GM18505 (cell line): ENCODE measurements around the gene ALDH1A3.

Experiments used
- ATAC-seq: cut with Tn5 transposase; IDR thresholded peaks from one replicate; pipeline ENCODE4 v1.9.1; 2021; ENCODE audit not compliant: unreplicated experiment
- POLR2A ChIP-seq: IDR thresholded peaks from 4 replicates; pipeline ENCODE4 v1.6.1; 2011; ENCODE audit warnings: borderline replicate concordance; ENCODE audit not compliant: insufficient read depth, insufficient read length; ENCODE audit errors: extremely low read depth

Gene ALDH1A3

GRCh38 chr15:100866386-100867330 lies 13.0 kb upstream of the ALDH1A3 start:
- TF ChIP-seq POLR2A = no peak
- no peak for ATAC-seq

DNA sequence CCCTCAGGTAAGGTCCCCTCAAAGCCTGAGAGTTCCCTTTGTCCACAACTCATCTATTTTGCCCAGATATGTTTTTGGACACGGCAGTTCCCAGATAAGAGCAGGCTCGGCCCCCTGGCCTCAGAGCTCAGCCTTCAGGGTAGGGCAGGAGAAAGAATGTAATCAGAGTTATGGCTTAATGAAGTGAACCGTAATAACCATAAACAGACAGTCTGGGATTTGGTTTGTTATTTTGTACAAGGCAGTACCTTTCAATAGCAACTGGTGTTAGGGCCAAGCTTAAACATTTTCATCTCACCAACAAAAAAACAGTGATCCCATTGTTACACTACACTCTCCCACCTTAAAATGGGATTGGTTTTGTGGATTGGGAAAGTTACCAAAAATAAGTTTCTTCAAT lies 12.2 kb upstream of the ALDH1A3 start:
- ATAC-seq = no peak
- no peak for TF ChIP-seq POLR2A

- no peak for TF ChIP-seq POLR2A
- ATAC-seq = no peak
Observed at GRCh38 chr15:100869151-100869999, 10.3 kb upstream of the ALDH1A3 start.

GRCh38 chr15:100873029-100873677 lies 6.5 kb upstream of the ALDH1A3 start:
- ATAC-seq = no peak
- TF ChIP-seq POLR2A = no peak

- no peak for TF ChIP-seq POLR2A
- ATAC-seq = no peak
Observed at GRCh38 chr15:100875495-100875894, 4.1 kb upstream of the ALDH1A3 start.

DNA sequence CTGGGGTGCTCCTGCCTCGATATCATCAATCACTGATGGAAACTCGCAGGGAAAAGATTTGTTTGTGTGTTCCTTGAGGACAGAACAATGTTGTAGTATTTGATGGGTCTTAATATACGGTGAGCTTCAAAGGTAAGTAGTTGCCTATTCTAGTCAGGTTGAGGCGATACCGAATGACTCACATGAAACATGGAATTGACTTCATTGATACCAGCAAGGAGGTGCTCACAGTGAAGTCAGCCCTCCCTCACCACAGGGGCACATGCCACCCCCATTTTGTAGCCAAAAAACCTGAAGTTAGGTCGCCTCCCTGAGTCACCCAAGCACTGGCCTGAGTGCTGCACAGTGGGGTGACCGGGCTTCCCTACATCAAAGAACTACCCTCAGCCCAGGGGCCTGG lies 3.7 kb upstream of the ALDH1A3 start:
- no peak for TF ChIP-seq POLR2A
- ATAC-seq = no peak

DNA sequence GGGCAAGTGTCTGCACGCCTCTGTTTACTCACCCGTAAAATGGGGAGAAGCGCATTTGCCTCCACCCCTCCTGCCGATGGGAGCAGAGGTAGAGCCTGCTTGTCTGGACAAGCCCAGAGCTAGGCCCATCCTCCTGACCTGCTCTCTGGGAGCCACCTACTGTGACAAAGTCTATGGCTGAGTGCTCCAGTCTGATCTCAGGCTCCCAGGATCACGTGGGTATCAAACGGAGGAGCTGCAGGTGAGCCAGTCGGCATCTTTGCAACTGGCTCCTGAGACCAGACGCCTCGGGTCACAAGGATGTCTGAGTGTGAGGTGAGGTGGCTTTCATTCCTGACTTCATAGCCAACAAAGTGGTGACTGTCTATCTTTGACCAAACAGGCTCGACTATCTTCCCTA lies 2.1 kb upstream of the ALDH1A3 start:
- no peak for TF ChIP-seq POLR2A
- ATAC-seq = no peak

DNA sequence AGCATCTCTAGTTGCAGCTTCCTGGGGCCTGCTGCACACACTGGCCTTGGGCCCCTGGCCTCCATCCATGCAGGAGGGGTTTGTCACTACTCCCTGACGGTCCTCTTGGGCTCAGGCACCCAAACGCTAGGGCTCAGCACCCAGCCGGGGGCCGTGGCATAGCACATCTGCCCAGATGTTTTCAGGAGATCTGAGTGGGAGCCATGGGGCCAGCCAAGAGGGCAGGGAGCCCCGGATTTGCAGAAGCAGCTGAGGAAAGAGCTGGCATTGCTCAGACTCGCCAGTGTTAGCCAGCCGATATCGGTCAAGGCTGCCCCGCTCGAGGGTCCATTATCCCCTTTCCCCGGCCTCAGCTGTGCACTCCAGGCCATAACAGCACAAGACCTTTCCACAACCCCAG lies 1.5 kb upstream of the ALDH1A3 start:
- ATAC-seq = no peak
- TF ChIP-seq POLR2A = no peak

- no peak for TF ChIP-seq POLR2A
- no peak for ATAC-seq
Observed at GRCh38 chr15:100878648-100879047, 983 bp upstream of the ALDH1A3 start.

GRCh38 chr15:100879061-100879463 lies 569 bp upstream of the ALDH1A3 start:
- peak; percentile 27 for ATAC-seq
- TF ChIP-seq POLR2A = no peak

GRCh38 chr15:100880139-100880896 lies 687 bp downstream of the ALDH1A3 start:
- ATAC-seq = no peak
- TF ChIP-seq POLR2A = no peak

DNA sequence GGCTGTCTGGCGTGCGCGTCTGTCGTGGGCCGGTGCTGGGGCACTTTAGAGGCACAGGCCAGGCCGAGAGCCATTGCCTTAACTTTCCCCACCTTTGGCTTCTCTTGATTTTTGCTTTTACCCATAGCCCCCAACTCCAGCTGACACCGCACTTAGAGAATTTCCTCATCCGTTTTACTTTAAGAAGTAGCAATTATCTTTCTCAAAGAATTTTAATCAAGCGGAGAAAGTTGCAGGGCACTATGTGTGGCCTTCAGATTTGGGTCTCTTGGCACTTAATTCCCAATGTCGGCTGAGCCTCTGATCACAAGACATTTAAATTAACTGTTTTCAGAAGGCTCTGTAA lies 1.2 kb downstream of the ALDH1A3 start:
- TF ChIP-seq POLR2A = no peak
- ATAC-seq = no peak
